ENCODE measurements around the gene KIF5C. TPM values are rescaled to one million over a fixed set of nuclear protein-coding genes. Genes with fewer than 3 reads are reported as not detected.

The KIF5C gene
- total and polyA plus RNA-seq, 2 of the 13 experiments (the other 11 are each of a cell fraction or from before 2014, with no cell fraction given) = 0.15 to 0.20 TPM

DNA sequence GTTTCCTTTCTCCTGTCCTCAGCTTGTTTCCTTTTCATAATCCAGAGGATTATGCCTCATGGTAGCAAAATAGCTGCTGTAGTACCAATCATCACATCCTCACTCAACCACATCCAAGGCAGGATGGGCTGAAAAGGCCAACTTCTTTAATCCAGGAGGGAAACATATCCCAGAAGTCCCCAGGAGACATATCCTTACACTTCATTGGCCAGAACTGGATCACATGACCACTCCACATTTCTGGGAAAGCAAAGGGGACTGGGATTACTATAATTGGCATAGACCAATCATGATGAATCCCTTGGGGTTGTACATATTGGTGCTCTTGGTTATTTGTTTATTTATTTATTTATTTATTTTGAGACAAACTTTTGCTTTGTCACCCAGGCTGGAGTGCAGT, 109.4 kb downstream of the KIF5C start:
- Histone ChIP-seq H3K4me2 (ENCODE audit: low read depth, low read length) (no peak overlapping the region), H3K36me3 (replicated peaks in 1 of 2; ENCODE audit: control insufficient read depth in 1 of 2, insufficient read depth in 2 of 2, low read length in 2 of 2) (no peaks in the 10 kb centered on the region), H3K4me1 (ENCODE audit: insufficient read depth, low read length) (no peaks in the 10 kb centered on the region), H3K9ac (ENCODE audit: insufficient read depth, low read depth, low read length) (no peak overlapping the region), H2AFZ (ENCODE audit: low read length) (no peak overlapping the region), H3K27ac (ENCODE audit: extremely low read length, insufficient read depth, low read length) (no peak overlapping the region), H3K79me2 (ENCODE audit: insufficient read depth, low read length) (no peaks in the 10 kb centered on the region), H3K27me3 (ENCODE audit: control insufficient read depth in 1 of 2, insufficient read depth in 2 of 2, low read length in 2 of 2) (peaks cover 0 to 4% of the 10 kb centered on the region in 2 experiments; a peak in 1 of 5 replicates), H3K4me3 (replicated peaks in 1 of 3; ENCODE audit: insufficient read depth in 1 of 3, low read depth in 2 of 3, low read length in 3 of 3) (no peak overlapping the region), H4K20me1 (ENCODE audit: insufficient read depth, low read length) (no peaks in the 10 kb centered on the region), H3K9me3 (ENCODE audit: low read length) (no peaks in the 10 kb centered on the region)
- ATAC-seq (no peak), DNase-seq (ENCODE audit: low spot score) (no peak), FAIRE-seq (no peak)
- BruUV-seq (replicated peaks) = no TSS peak
- ChIA-PET POLR2A (no interaction called here), CTCF (ENCODE audit: low intra/inter-chr PET ratio, low total read pairs) (no interaction called here)
- no peak for TF ChIP-seq ZNF180 (CRISPR knock-in tag; IDR thresholded peaks at IDR 0.05; ENCODE audit: borderline replicate concordance, low read depth)
- no peak for TF ChIP-seq ERF (CRISPR knock-in tag; IDR thresholded peaks at IDR 0.05)
- TF ChIP-seq, protein P1, sequence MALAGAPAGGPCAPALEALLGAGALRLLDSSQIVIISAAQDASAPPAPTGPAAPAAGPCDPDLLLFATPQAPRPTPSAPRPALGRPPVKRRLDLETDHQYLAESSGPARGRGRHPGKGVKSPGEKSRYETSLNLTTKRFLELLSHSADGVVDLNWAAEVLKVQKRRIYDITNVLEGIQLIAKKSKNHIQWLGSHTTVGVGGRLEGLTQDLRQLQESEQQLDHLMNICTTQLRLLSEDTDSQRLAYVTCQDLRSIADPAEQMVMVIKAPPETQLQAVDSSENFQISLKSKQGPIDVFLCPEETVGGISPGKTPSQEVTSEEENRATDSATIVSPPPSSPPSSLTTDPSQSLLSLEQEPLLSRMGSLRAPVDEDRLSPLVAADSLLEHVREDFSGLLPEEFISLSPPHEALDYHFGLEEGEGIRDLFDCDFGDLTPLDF (CRISPR knock-in tag; IDR thresholded peaks at IDR 0.05) = no peak
- TF ChIP-seq ZNF441 (CRISPR knock-in tag; IDR thresholded peaks at IDR 0.05; ENCODE audit: borderline replicate concordance) = no peak
- no peak for TF ChIP-seq RARA (CRISPR knock-in tag; IDR thresholded peaks at IDR 0.05)
- TF ChIP-seq, protein P2, sequence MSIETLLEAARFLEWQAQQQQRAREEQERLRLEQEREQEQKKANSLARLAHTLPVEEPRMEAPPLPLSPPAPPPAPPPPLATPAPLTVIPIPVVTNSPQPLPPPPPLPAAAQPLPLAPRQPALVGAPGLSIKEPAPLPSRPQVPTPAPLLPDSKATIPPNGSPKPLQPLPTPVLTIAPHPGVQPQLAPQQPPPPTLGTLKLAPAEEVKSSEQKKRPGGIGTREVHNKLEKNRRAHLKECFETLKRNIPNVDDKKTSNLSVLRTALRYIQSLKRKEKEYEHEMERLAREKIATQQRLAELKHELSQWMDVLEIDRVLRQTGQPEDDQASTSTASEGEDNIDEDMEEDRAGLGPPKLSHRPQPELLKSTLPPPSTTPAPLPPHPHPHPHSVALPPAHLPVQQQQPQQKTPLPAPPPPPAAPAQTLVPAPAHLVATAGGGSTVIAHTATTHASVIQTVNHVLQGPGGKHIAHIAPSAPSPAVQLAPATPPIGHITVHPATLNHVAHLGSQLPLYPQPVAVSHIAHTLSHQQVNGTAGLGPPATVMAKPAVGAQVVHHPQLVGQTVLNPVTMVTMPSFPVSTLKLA (IDR thresholded peaks at IDR 0.05) = no peak
- no peak for TF ChIP-seq KDM5B (CRISPR knock-in tag; IDR thresholded peaks at IDR 0.05; ENCODE audit: borderline replicate concordance)
- no peak for TF ChIP-seq TAF1 (CRISPR knock-in tag; IDR thresholded peaks at IDR 0.05)
- no peak for TF ChIP-seq ZNF558 (CRISPR knock-in tag; IDR thresholded peaks at IDR 0.05; ENCODE audit: borderline replicate concordance)
- no peak for TF ChIP-seq ZNF33B (CRISPR knock-in tag; IDR thresholded peaks at IDR 0.05)
- TF ChIP-seq, protein P3, sequence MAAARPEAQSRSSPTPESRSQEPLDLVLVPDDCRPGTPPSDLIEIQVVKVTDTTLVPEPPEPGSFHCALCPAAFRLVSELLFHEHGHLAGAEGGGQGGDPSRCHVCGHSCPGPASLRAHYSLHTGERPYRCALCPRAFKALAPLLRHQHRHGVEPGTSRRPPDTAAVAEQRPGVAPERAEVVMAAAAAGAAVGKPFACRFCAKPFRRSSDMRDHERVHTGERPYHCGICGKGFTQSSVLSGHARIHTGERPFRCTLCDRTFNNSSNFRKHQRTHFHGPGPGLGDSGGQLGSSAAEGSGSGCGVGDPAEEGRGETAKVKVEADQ (CRISPR knock-in tag; IDR thresholded peaks at IDR 0.05; ENCODE audit: borderline replicate concordance) = no peak
- no peak for TF ChIP-seq SAFB2 (CRISPR knock-in tag; IDR thresholded peaks at IDR 0.05; ENCODE audit: borderline replicate concordance, low read depth)
- no peak for TF ChIP-seq MBD4 (IDR thresholded peaks at IDR 0.05; ENCODE audit: borderline replicate concordance, low read length)
- TF ChIP-seq CREB1 (IDR thresholded peaks at IDR 0.05) = no peak
- no peak for TF ChIP-seq CREB1 (CRISPR knock-in tag; IDR thresholded peaks at IDR 0.05)
- TF ChIP-seq, protein P4, sequence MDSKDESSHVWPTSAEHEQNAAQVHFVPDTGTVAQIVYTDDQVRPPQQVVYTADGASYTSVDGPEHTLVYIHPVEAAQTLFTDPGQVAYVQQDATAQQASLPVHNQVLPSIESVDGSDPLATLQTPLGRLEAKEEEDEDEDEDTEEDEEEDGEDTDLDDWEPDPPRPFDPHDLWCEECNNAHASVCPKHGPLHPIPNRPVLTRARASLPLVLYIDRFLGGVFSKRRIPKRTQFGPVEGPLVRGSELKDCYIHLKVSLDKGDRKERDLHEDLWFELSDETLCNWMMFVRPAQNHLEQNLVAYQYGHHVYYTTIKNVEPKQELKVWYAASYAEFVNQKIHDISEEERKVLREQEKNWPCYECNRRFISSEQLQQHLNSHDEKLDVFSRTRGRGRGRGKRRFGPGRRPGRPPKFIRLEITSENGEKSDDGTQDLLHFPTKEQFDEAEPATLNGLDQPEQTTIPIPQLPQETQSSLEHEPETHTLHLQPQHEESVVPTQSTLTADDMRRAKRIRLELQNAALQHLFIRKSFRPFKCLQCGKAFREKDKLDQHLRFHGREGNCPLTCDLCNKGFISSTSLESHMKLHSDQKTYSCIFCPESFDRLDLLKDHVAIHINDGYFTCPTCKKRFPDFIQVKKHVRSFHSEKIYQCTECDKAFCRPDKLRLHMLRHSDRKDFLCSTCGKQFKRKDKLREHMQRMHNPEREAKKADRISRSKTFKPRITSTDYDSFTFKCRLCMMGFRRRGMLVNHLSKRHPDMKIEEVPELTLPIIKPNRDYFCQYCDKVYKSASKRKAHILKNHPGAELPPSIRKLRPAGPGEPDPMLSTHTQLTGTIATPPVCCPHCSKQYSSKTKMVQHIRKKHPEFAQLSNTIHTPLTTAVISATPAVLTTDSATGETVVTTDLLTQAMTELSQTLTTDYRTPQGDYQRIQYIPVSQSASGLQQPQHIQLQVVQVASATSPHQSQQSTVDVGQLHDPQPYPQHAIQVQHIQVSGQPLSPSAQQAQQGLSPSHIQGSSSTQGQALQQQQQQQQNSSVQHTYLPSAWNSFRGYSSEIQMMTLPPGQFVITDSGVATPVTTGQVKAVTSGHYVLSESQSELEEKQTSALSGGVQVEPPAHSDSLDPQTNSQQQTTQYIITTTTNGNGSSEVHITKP (CRISPR knock-in tag; IDR thresholded peaks at IDR 0.05; ENCODE audit: low read depth) = no peak
- TF ChIP-seq, protein P5, sequence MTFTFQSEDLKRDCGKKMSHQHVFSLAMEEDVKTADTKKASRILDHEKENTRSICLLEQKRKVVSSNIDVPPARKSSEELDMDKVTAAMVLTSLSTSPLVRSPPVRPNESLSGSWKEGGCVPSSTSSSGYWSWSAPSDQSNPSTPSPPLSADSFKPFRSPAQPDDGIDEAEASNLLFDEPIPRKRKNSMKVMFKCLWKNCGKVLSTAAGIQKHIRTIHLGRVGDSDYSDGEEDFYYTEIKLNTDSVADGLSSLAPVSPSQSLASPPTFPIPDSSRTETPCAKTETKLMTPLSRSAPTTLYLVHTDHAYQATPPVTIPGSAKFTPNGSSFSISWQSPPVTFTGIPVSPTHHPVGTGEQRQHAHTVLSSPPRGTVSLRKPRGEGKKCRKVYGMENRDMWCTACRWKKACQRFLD (CRISPR knock-in tag; IDR thresholded peaks at IDR 0.05; ENCODE audit: borderline replicate concordance) = no peak
- intact Hi-C loops (cut with micrococcal nuclease; ENCODE audit: unreplicated experiment) = no loop called here
- in situ Hi-C loops (cut with HindIII; ENCODE audit: extremely low pct_ligation_motif_present, low pct_unique_long_range_greater_than_20kb) = loop anchor here (25.0 kb wide), 2 partner anchors 347 to 1047 kb away; partner anchors contain the start of gene EPC2
